SHP77 treated with DMSO at 0.1 percent for 48 hours (cell line): ENCODE results near the gene PCDHGA11.
"Not testable (repeated sequence)": the region's sequence is repeated elsewhere in the genome, so short reads cannot be mapped to it uniquely, and the experiment has no call there.

ENCODE experiments used
- DNase-seq: peaks from one replicate; lab custom pipeline; 2025; lab: John Stamatoyannopoulos, UW

Gene PCDHGA11

DNA sequence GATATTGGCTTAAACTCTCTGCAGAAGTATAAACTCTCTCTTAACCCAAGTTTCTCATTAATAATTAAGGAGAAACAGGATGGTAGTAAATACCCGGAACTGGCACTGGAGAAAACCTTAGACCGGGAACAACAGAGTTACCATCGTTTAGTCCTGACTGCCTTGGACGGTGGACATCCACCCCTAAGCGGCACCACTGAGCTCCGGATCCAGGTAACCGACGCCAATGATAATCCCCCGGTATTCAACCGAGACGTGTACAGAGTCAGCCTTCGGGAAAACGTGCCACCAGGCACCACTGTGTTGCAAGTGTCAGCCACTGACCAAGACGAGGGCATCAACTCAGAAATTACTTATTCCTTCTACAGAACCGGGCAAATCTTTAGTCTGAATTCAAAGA lies 22.2 kb upstream of the PCDHGA11 start:
- no peak for DNase-seq

GRCh38 chr5:141399555-141400258 lies 21.1 kb upstream of the PCDHGA11 start:
- no peak for DNase-seq

GRCh38 chr5:141402553-141403243 lies 18.2 kb upstream of the PCDHGA11 start, which contains the start of gene PCDHGA9:
Gene PCDHGA9 (plus strand): TSS chr5:141402778. CDS start chr5:141402953, 175 bp downstream.
- no peak for DNase-seq

DNA sequence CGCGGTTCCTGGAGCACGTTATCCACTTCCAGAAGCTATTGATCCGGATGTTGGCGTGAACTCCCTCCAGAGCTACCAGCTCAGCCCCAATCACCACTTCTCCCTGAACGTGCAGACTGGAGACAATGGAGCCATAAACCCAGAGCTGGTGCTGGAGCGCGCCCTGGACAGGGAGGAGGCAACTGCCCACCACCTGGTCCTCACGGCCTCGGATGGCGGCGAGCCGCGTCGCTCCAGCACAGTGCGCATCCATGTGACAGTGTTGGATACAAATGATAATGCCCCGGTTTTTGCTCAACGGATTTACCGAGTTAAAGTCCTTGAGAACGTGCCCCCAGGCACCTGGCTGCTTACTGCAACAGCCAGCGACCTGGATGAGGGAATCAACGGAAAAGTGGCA lies 17.5 kb upstream of the PCDHGA11 start:
- DNase-seq, result no peak

- not testable (repeated sequence) for DNase-seq
Observed at GRCh38 chr5:141407790-141408505, 12.9 kb upstream of the PCDHGA11 start, which contains the start of gene PCDHGB6. Gene PCDHGB6 (plus strand): TSS chr5:141408021. CDS start chr5:141408203, 182 bp downstream.

- DNase-seq, result no peak
Observed at GRCh38 chr5:141409598-141410306, 11.1 kb upstream of the PCDHGA11 start.

- no peak for DNase-seq
Observed at GRCh38 chr5:141411575-141411974, 9.3 kb upstream of the PCDHGA11 start.

DNA sequence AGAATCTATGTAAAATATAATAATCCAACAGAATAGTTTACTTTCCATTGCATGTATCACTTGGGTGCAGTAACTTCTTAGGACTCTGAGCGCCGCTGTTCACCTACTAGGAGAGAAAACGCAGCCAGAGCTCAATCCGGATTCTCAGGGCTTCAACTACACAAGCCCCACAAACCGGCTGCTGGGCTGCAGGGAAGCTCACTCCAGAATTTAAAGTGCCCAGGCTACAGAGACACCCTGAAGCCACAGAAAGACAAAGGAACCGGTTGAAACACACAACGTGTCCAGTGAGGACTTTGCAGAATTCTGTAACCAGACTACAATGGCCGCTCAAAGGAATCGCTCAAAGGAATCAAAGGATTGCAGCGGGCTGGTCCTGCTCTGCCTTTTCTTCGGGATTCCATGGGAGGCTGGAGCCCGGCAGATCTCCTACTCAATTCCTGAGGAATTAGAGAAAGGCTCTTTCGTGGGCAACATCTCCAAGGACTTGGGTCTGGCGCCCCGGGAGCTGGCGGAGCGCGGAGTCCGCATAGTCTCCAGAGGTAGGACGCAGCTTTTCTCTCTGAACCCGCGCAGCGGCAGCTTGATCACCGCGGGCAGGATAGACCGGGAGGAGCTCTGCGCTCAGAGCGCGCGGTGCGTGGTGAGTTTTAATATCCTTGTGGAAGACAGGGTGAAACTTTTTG lies 7.9 kb upstream of the PCDHGA11 start, which contains the start of gene PCDHGA10:
PCDHGA10 (plus strand) TSS at position 134 of the 686 bp plus-strand sequence; CDS start at position 323, 189 bp downstream.
- no peak for DNase-seq

DNA sequence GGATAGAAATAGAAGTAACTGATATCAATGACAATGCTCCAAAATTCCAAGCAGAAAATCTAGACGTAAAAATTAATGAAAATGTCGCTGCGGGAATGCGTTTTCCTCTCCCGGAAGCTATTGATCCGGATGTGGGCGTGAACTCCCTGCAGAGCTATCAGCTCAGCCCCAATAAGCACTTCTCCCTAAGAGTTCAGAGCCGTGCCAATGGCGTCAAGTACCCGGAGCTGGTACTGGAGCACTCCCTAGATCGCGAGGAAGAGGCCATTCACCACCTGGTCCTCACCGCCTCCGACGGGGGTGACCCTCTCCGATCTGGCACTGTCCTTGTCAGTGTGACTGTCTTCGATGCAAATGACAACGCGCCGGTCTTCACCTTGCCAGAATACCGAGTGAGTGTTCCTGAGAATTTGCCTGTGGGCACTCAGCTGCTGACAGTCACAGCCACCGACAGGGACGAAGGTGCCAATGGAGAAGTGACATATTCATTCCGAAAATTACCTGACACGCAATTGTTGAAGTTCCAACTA lies 7.2 kb upstream of the PCDHGA11 start:
- DNase-seq, result no peak

- not testable (repeated sequence) for DNase-seq
Observed at GRCh38 chr5:141414548-141415274, 6.1 kb upstream of the PCDHGA11 start.

DNA sequence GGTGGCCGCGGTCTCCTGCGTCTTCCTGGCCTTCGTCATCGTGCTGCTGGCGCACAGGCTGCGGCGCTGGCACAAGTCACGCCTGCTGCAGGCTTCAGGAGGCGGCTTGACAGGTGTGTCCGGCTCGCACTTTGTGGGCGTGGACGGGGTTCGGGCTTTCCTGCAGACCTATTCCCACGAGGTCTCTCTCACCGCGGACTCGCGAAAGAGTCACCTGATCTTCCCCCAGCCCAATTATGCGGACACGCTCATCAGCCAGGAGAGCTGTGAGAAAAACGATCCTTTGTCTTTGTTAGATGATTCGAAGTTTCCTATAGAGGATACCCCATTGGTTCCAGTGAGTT lies 5.6 kb upstream of the PCDHGA11 start:
- not testable (repeated sequence) for DNase-seq

DNA sequence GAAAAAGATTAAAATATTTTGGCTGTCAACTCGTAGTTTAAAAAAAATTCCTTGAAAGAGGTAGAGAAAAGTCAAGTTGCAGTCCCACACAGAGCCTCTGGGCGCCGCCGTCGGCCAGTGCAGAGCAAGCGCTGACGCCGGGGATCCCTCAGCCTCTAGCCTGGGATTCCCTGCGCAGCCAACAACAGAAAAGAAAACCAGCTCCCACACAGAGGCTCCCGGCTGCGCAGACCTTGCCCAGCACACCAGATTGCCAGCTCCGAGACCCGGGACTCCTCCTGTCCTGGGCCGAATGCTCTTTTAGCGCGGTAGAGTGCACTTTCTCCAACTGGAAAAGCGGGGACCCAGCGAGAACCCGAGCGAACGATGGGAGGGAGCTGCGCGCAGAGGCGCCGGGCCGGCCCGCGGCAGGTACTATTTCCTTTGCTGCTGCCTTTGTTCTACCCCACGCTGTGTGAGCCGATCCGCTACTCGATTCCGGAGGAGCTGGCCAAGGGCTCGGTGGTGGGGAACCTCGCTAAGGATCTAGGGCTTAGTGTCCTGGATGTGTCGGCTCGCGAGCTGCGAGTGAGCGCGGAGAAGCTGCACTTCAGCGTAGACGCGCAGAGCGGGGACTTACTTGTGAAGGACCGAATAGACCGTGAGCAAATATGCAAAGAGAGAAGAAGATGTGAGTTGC lies 3.2 kb upstream of the PCDHGA11 start, which contains the start of gene PCDHGB7:
PCDHGB7 (plus strand) TSS at position 184 of the 679 bp plus-strand sequence; CDS start at position 367, 183 bp downstream.
- DNase-seq, result not testable (repeated sequence)

DNA sequence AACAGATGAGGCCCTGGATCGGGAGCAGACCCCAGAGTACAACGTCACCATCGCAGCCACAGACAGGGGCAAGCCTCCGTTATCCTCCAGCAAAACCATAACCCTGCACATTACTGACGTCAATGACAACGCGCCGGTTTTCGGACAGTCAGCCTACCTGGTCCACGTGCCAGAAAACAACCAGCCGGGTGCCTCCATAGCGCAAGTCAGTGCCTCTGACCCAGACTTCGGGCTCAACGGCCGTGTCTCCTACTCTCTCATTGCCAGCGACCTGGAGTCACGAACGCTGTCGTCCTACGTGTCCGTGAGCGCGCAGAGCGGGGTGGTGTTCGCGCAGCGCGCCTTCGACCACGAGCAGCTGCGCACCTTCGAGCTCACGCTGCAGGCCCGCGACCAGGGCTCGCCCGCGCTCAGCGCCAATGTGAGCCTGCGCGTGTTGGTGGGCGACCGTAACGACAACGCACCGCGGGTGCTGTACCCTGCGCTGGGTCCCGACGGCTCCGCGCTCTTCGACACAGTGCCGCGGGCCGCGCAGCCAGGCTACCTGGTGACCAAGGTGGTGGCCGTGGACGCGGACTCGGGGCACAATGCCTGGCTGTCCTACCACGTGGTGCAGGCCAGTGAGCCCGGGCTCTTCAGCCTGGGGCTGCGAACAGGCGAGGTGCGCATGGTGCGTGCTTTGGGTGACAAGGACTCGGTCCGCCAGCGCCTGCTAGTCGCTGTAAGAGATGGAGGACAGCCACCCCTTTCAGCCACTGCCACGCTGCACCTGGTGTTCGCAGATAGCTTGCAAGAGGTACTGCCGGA lies 1.6 kb upstream of the PCDHGA11 start:
- DNase-seq, result no peak

DNA sequence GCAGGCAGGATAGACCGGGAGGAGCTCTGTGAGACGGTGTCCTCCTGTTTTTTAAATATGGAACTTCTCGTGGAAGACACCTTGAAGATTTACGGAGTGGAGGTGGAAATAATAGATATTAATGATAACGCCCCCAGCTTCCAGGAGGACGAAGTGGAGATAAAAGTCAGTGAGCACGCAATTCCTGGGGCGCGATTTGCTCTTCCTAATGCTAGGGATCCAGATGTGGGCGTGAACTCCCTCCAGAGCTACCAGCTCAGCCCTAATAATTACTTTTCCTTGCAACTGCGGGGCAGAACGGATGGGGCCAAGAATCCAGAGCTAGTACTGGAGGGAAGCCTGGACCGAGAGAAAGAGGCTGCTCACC lies 621 bp downstream of the PCDHGA11 start:
- DNase-seq, result no peak

DNA sequence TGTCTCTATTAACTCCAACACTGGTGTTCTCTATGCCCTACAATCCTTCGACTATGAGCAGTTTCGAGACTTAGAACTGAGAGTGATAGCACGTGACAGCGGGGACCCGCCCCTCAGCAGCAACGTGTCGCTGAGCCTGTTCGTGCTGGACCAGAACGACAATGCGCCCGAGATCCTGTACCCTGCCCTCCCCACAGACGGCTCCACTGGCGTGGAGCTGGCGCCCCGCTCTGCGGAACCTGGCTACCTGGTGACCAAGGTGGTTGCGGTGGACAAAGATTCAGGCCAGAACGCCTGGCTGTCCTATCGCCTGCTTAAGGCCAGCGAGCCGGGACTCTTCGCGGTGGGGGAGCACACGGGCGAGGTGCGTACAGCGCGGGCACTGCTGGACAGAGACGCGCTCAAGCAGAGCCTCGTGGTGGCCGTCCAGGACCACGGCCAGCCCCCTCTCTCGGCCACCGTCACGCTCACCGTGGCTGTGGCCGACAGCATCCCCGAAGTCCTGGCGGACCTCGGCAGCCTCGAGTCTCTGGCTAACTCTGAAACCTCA lies 2.0 kb downstream of the PCDHGA11 start:
- no peak for DNase-seq

DNA sequence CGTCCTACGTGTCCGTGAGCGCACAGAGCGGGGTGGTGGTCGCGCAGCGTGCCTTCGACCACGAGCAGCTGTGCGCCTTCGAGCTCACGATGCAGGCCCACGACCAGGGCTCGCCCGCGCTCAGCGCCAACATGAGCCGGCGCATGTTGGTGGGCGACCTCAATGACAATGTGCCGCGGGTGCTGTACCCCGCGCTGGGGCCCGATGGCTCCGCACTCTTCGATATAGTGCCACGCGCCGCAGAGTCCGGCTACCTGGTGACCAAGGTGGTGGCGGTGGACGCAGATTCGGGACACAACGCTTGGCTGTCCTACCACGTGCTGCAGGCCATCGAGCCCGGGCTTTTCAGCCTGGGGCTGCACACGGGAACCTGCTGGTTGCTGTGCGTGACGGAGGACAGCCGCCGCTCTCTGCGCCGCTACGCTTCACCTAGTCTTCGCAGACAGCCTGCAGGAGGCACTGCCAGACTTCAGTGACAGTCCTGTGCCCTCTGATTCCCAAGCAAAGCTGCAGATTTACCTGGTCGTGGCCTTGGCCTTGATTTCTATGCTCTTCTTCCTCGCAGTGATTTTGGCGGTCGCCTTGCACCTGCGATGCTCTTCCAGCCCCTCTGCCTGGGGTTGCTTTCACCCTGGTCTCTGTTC lies 7.1 kb downstream of the PCDHGA11 start:
- DNase-seq, result no peak

DNA sequence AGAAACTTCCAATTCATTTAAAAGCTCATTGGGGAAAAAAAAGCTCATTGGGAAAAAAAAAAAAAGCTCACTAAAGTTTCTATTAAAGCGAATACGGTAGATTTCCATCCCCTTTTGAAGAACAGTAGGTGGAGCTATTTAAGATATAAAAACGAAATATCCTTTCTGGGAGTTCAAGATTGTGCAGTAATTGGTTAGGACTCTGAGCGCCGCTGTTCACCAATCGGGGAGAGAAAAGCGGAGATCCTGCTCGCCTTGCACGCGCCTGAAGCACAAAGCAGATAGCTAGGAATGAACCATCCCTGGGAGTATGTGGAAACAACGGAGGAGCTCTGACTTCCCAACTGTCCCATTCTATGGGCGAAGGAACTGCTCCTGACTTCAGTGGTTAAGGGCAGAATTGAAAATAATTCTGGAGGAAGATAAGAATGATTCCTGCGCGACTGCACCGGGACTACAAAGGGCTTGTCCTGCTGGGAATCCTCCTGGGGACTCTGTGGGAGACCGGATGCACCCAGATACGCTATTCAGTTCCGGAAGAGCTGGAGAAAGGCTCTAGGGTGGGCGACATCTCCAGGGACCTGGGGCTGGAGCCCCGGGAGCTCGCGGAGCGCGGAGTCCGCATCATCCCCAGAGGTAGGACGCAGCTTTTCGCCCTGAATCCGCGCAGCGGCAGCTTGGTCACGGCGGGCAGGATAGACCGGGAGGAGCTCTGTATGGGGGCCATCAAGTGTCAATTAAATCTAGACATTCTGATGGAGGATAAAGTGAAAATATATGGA lies 9.7 kb downstream of the PCDHGA11 start, which contains the start of gene PCDHGA12:
PCDHGA12 (plus strand) TSS at position 176 of the 782 bp plus-strand sequence; CDS start at position 429, 253 bp downstream.
- no peak for DNase-seq
